NCI-H2227 (cell line): Measurements from ENCODE around the gene RAI14.
"Not testable (repeated sequence)": the region's sequence is repeated elsewhere in the genome, so short reads cannot be mapped to it uniquely, and the experiment has no call there.

Source experiments
- DNase-seq: peaks from one replicate; lab custom pipeline; 2025; ENCODE audit not compliant: unreplicated experiment; lab: John Stamatoyannopoulos, UW

Gene RAI14

DNA sequence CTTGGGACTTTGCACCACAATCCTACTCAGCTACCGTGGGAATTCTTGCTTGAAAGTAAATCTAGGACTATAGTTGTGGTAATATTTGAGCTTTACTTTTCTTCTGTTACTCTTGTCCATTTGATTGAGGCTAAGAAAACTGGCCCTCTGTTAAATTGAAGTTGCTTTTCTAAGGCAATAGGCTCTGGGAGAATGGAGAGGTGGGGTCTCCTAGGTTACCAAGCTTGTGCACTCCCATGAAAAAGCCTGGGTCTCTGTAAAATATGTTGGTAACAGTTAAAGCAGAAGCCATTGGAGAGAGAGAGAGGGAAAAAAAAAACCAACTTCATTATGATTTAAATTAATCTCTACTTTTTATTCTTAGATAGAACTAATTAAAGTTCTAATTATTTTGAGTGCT is 68.6 kb downstream of the RAI14 start:
- no peak for DNase-seq

DNA sequence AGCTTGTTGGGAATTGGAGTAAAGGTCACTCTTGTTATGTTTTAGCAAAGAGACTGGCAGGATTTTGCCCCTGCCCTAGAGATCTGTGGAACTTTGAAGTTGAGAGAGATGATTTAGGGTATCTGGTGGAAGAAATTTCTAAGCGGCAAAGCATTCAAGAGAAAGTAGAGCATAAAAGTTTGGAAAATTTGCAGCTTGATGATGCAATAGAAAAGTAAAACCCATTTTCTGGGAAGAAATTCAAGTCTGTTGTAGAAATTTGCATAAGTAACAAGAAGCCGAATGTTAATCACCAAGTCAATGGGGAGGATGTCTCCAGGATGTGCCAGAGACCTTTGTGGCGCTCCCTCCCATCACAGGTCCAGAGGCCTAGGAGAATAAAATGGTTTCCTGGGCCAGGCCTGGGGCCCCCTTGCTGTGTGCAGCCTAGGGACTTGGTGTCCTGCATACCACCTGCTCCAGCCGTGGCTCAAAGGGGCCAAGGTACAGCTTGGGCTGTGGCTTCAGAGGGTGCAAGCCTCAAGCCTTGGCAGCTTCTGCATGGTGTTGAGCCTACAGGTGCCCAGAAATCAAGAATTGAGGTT is 71.1 kb downstream of the RAI14 start:
- not testable (repeated sequence) for DNase-seq

GRCh38 chr5:34728236-34728635 is 72.1 kb downstream of the RAI14 start:
- no peak for DNase-seq

DNA sequence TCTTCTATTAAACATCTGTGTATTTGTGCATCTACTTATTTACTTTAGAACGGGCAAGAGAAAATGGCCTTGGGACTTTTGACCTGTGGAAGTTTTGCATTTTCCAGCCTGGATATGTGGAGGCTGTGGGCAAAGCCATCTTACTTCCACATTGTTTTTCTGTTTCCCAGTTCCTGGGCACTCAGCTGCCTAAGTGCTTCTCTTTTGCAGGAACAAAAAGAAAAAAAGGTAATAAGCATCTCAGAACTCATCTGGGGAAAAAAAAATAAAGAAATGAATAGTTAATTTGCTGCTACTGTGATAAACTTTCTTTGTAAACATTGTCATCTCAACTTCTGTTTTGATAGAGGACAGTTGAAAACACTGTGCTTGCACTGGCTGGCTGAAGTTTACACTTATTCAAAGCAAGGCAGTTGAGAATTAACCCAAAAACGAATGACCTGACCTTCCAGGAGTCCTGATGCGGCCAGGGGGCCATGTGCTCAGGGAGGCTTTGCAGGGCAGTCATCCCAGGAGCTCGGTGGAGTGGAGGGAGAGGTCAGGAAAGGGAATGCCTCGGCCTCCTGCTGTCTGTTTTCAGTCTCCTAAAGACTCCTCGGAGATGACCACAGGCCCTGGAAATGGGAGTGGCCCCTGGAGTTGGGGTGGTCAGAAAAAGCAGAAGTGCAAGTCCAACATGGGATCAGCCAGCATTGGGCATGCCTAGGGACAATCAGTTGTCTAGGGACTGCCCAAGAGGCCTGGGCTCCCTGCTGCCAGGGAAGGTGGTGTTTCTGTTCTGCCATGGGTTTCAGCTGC is 75.5 kb downstream of the RAI14 start:
- DNase-seq, result no peak

GRCh38 chr5:34734326-34734725 is 78.2 kb downstream of the RAI14 start:
- DNase-seq, result no peak

- no peak for DNase-seq
These were observed 79.6 kb downstream of the RAI14 start for GRCh38 chr5:34735491-34736426.

DNA sequence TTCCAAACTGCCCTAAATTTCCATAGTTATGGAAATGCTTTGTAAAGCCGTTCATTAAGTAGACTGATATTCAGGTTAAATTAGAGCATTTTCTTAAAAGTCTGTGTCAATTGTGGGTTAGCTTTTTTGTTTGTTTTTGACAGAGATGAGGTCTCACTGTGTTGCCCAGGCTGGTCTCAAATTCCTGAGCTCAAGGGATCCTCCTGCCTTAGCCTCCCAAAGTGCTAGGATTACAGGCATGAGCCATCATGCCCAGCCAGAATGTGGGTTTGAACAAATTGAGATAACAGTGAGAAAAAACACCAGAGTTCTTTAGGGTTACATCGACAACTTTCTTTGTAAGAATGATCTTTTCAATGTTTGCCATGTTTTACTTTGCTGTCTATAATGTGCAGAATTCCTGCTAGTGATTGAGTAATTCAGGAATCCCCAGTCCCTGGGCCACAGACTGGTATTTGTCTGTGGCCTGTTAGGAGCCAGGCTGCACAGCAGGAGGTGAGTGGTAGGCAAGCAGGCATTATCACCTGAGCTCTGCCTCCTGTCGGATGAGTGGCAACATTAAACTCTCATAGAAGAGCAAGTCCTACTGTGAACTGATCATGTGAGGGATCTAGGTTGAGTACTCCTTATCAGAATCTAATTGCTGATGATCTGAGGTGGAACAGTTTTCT is 80.5 kb downstream of the RAI14 start:
- DNase-seq, result no peak

- no peak for DNase-seq
These were observed 81.6 kb downstream of the RAI14 start for GRCh38 chr5:34737731-34738130.

DNA sequence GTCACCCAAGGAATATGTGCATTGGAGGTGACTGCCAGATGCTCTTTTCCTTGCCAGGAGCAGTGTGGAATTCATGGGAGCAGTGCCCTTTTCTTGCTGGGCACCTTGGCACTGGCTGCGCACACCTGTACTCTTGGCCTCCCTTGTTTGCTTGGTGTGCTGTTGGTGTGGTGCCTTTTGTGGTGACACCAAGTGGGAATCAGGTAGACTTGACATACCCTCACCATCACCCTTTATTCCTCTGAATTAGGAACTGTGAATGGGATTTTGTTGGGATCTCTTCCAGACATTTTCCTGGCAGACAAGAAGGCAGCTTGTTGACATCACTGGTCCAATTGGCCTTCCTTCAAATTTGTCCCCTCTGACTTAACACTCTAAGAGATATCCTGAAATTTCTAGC is 82.3 kb downstream of the RAI14 start:
- DNase-seq, result no peak

- DNase-seq, result no peak
These were observed 84.3 kb downstream of the RAI14 start for GRCh38 chr5:34740389-34740806.

- DNase-seq, result no peak
These were observed 85.9 kb downstream of the RAI14 start for GRCh38 chr5:34742061-34742460.

DNA sequence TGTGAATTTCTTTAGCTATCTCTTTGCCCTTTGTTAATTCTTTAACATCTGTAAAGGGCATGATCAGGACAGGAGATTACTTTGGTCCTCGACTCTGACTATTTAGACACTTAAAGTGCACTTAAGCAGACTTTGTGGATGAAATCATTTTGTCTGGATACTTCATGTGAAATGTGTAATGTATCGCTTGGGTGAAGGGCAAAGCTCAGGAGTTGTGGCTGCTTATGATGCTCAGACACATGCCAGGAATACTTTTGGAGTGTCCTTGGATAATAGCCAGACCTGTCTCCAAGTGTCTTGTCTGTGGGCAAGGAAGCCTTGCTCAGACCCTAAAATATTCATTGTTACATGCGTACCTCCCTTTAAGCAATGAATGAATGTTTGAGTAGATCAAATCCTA is 87.8 kb downstream of the RAI14 start:
- DNase-seq, result no peak

GRCh38 chr5:34748431-34748830 is 92.3 kb downstream of the RAI14 start:
- no peak for DNase-seq

- no peak for DNase-seq
These were observed 93.3 kb downstream of the RAI14 start for GRCh38 chr5:34749431-34749873.

- DNase-seq, result no peak
These were observed 94.1 kb downstream of the RAI14 start for GRCh38 chr5:34750206-34750605.

GRCh38 chr5:34751807-34752736 is 95.9 kb downstream of the RAI14 start:
- DNase-seq, result no peak

DNA sequence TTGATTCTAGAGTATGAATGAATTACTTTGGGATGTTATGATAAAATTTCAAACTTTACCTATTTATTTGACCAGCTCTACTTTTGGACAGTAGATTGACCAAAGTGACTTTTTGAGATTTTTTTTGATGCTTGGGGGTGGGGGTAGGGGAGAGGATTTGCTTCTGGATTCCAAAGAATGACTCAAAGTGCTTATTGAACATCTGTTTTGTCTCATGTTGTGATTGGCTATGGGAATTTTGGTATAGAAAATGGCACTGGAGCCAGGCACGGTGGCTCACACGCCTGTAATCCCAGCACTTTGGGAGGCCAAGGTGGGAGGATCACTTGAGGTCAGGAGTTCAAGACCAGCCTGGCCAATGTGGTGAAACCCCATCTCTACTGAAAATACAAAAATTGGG is 97.1 kb downstream of the RAI14 start:
- not testable (repeated sequence) for DNase-seq

DNA sequence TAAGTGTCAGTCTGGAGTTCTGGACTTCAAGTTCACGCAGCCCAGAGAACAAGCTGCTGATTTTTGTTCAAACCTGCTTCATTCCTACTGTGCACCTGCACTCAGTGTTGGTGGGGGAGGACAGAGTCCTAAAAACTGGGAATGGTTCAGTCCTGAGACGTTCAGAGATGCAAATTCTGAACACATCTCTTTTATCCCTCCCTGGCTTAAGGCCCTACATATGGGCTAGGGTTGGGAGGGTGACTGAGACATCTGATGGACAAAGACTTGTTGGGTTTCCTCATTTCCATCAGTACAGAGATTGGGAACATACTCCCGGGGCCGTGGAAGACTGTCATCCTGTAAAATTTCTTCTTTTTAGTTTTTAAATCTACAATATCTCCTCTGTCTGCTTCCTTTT is 99.8 kb downstream of the RAI14 start:
- no peak for DNase-seq

DNA sequence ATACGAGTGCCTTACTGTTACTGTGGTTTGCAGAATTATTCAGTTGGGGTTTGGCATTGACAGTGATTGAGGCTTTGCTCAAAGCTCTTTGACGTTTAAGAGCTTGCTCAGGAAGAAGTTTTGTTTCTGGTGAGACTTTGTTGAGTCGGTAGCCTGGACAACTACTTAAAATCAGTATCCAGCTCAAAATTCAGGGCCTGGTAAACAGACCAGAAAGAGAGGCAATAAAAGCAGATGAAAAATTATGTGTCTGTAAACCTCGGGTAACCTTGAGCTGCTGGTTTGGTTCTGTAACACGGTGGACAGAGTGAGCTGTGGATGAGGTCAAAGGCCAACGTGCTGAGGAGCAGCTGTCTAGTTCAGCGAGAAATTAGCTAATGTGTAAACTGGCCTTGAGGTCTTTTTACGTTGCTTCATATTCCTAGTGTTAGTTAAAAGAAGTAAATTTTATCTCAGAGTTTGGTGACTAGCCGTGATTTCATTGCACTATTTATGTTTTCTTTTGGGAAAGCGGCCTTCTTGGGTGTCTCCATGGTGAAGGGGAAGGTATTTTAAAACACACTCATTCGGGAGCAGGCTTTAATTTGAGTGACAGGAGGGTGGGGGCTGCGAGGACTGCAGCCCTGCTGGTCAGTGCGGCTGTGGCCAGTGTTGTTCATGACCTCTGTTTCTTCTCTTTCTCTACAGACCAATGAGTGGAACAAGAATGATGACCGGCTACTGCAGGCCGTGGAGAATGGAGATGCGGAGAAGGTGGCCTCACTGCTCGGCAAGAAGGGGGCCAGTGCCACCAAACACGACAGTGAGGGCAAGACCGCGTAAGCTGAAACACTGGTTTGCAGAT is 100.9 kb downstream of the RAI14 start:
- peak; percentile 19 for DNase-seq
